H1 (cell line): ENCODE measurements around the gene LRRC63. TPM values are rescaled to one million over a fixed set of nuclear protein-coding genes. Genes with fewer than 3 reads are reported as not detected.

Source experiments
- CTCF ChIA-PET: fragments of 300-600 bp; sonication (Branson Sonifier 250); formaldehyde crosslinking; loops from one replicate; lab custom pipeline; 2021; ENCODE audit not compliant: partially characterized antibody; lab: Charles Lee
- POLR2A ChIA-PET: fragments of 300-600 bp; sonication (Branson Sonifier 250); formaldehyde crosslinking; loops from one replicate; lab custom pipeline; 2021; ENCODE audit warnings: inconsistent platforms; ENCODE audit not compliant: partially characterized antibody; lab: Charles Lee
- DNase-seq, 2 experiments: peaks; one replicate each; pipeline versions ENCODE4 v3.0.0 to v3.0.0-alpha.2; 2010 to 2022; ENCODE audit warnings: low spot score in 2 of 2, low read depth in 1 of 2, mixed read lengths in 1 of 2
- FAIRE-seq: peaks from 2 replicates; lab custom pipeline; 2011; peaks lifted over from hg19 to GRCh38; lab: Jason Lieb, UNC
- H2AFZ ChIP-seq: 2 replicates; pipeline ENCODE4 v1.8.1; 2012; ENCODE audit warnings: low read length, inconsistent platforms
- H2AK5ac ChIP-seq: 2 replicates; pipeline ENCODE4 v1.6.1; 2013; ENCODE audit warnings: low read depth, low read length
- H2BK120ac ChIP-seq: replicated peaks from 2 replicates; pipeline ENCODE3; 2013; ENCODE audit warnings: low read depth, low read length, inconsistent platforms
- H2BK12ac ChIP-seq: 2 replicates; pipeline ENCODE4 v1.6.1; 2013; ENCODE audit warnings: low read depth, low read length
- H2BK15ac ChIP-seq: 2 replicates; pipeline ENCODE4 v1.6.1; 2013; ENCODE audit warnings: low read length
- H2BK20ac ChIP-seq: 2 replicates; pipeline ENCODE4 v1.6.1; 2013; ENCODE audit warnings: low read length
- H2BK5ac ChIP-seq: 2 replicates; pipeline ENCODE4 v1.6.1; 2013; ENCODE audit warnings: low read depth, low read length
- H3K14ac ChIP-seq: 2 replicates; pipeline ENCODE4 v1.6.1; 2013; ENCODE audit warnings: inconsistent platforms; ENCODE audit not compliant: insufficient read length
- H3K18ac ChIP-seq: 2 replicates; pipeline ENCODE4 v1.6.1; 2013; ENCODE audit warnings: low read length; ENCODE audit errors: extremely low read depth
- H3K23ac ChIP-seq: 2 replicates; pipeline ENCODE4 v1.6.1; 2013; ENCODE audit warnings: inconsistent platforms; ENCODE audit not compliant: insufficient read length
- H3K23me2 ChIP-seq: 2 replicates; pipeline ENCODE4 v1.6.1; 2013; ENCODE audit warnings: low read depth, low read length
- H3K27ac ChIP-seq: 2 replicates; pipeline ENCODE4 v1.6.1; 2011; ENCODE audit warnings: low read depth, low read length, inconsistent platforms
- H3K27me3 ChIP-seq, 4 experiments: replicated peaks in 1 of 4; 1 replicate in 1 of 4; 2 replicates in 3 of 4; pipeline versions ENCODE4 v1.6.1 to v1.8.1; 2011 to 2013; ENCODE audit warnings: low read length in 3 of 4, mild to moderate bottlenecking in 3 of 4, inconsistent platforms in 2 of 4, mixed read lengths in 2 of 4, moderate library complexity in 1 of 4; ENCODE audit not compliant: control insufficient read depth in 3 of 4, insufficient read depth in 3 of 4; ENCODE audit errors: extremely low read depth in 1 of 4
- H3K36me3 ChIP-seq, 4 experiments: 2 replicates each; pipeline versions ENCODE4 v1.6.1 to v1.8.1; 2011 to 2013; ENCODE audit warnings: mild to moderate bottlenecking in 4 of 4, low read length in 3 of 4, moderate library complexity in 2 of 4, control low read depth in 1 of 4, inconsistent platforms in 1 of 4; ENCODE audit not compliant: insufficient read depth in 4 of 4, control insufficient read depth in 2 of 4
- H3K4ac ChIP-seq: replicated peaks from 2 replicates; pipeline ENCODE3; 2013; ENCODE audit warnings: low read length, low read depth, mixed read lengths, inconsistent platforms; ENCODE audit not compliant: insufficient read length
- H3K4me1 ChIP-seq, 4 experiments: replicated peaks in 1 of 4; 1 replicate in 1 of 4; 2 replicates in 3 of 4; pipeline versions ENCODE4 v1.6.1 to v1.8.1; 2011 to 2013; ENCODE audit warnings: low read length in 3 of 4, inconsistent platforms in 2 of 4, mixed read lengths in 1 of 4; ENCODE audit not compliant: insufficient read depth in 4 of 4, control insufficient read depth in 3 of 4
- H3K4me2 ChIP-seq, 2 experiments: 2 replicates each; pipeline versions ENCODE4 v1.6.1 to v1.8.1; 2011 to 2013; ENCODE audit warnings: low read depth in 2 of 2, low read length in 2 of 2, control low read depth in 1 of 2, inconsistent platforms in 1 of 2, mild to moderate bottlenecking in 1 of 2; ENCODE audit not compliant: insufficient read depth in 1 of 2
- H3K4me3 ChIP-seq, 4 experiments: fragments of 200-600, 300-600 bp in 1 of 4; sonication (generic), shearing (Covaris generic), sonication (Bioruptor Twin) in 1 of 4; 2 replicates each; pipeline versions ENCODE4 v1.5.1 to v1.8.1; 2011 to 2016; ENCODE audit warnings: low read length in 4 of 4, low read depth in 3 of 4, control low read depth in 2 of 4, inconsistent platforms in 2 of 4, mild to moderate bottlenecking in 2 of 4, mixed read lengths in 1 of 4, moderate library complexity in 1 of 4; ENCODE audit not compliant: insufficient read depth in 2 of 4; ENCODE audit errors: extremely low read depth in 1 of 4
- H3K56ac ChIP-seq: replicated peaks from 2 replicates; pipeline ENCODE3; 2013; ENCODE audit warnings: low read depth, mild to moderate bottlenecking, mixed read lengths, low read length, inconsistent platforms; ENCODE audit not compliant: insufficient read length
- H3K79me1 ChIP-seq: 2 replicates; pipeline ENCODE4 v1.6.1; 2013; ENCODE audit warnings: low read depth, low read length, control low read depth
- H3K79me2 ChIP-seq, 2 experiments: 2 replicates each; pipeline versions ENCODE4 v1.6.1 to v1.8.1; 2012 to 2013; ENCODE audit warnings: low read length in 2 of 2, mild to moderate bottlenecking in 2 of 2, inconsistent platforms in 1 of 2; ENCODE audit not compliant: insufficient read depth in 2 of 2, control insufficient read depth in 1 of 2
- H3K9ac ChIP-seq, 4 experiments: replicated peaks in 1 of 4; 1 replicate in 1 of 4; 2 replicates in 3 of 4; pipeline versions ENCODE4 v1.6.1 to v1.8.1; 2011 to 2013; ENCODE audit warnings: low read depth in 3 of 4, low read length in 3 of 4, control low read depth in 2 of 4, mild to moderate bottlenecking in 2 of 4, moderate library complexity in 2 of 4, inconsistent platforms in 1 of 4; ENCODE audit errors: extremely low read depth in 1 of 4
- H3K9me3 ChIP-seq, 2 experiments: 2 replicates each; pipeline versions ENCODE4 v1.6.1 to v1.8.1; 2012 to 2013; ENCODE audit warnings: mild to moderate bottlenecking in 2 of 2, moderate library complexity in 2 of 2, control low read depth in 1 of 2, inconsistent platforms in 1 of 2, low read depth in 1 of 2, low read length in 1 of 2, mixed read lengths in 1 of 2; ENCODE audit not compliant: insufficient read depth in 2 of 2
- H4K20me1 ChIP-seq, 2 experiments: replicated peaks in 1 of 2; 2 replicates each; pipeline versions ENCODE3 to v1.8.1; 2011 to 2013; ENCODE audit warnings: inconsistent platforms in 2 of 2, low read length in 2 of 2, mild to moderate bottlenecking in 1 of 2; ENCODE audit not compliant: insufficient read depth in 2 of 2, control insufficient read depth in 1 of 2
- H4K5ac ChIP-seq: 2 replicates; pipeline ENCODE4 v1.6.1; 2013; ENCODE audit warnings: low read length, low read depth, mixed read lengths, inconsistent platforms; ENCODE audit not compliant: insufficient read length
- H4K8ac ChIP-seq: 2 replicates; pipeline ENCODE4 v1.8.0; 2013; ENCODE audit warnings: mild to moderate bottlenecking, moderate library complexity, low read length, inconsistent platforms; ENCODE audit not compliant: insufficient read depth; ENCODE audit errors: extremely low read depth
- H4K91ac ChIP-seq: replicated peaks from 2 replicates; pipeline ENCODE3; 2013; ENCODE audit warnings: low read length, mixed read lengths, inconsistent platforms; ENCODE audit not compliant: insufficient read length
- HDAC6 ChIP-seq: IDR thresholded peaks from one replicate; pipeline ENCODE4 v1.7.1; 2012; ENCODE audit warnings: low read depth, mild to moderate bottlenecking, inconsistent platforms, low read length, moderate library complexity
- RFX5 ChIP-seq: IDR thresholded peaks from 2 replicates; pipeline ENCODE4 v1.6.1; 2011; ENCODE audit warnings: low read depth, low read length, improper control_type of control experiment, borderline replicate concordance
- RXRA ChIP-seq: IDR thresholded peaks from 2 replicates; pipeline ENCODE4 v1.6.1; 2011; ENCODE audit warnings: low read depth, mild to moderate bottlenecking, low read length, moderate library complexity; ENCODE audit not compliant: insufficient read depth
- TAF7 ChIP-seq: optimal IDR thresholded peaks from 2 replicates; pipeline ENCODE3; 2011; ENCODE audit warnings: low read depth, mild to moderate bottlenecking, inconsistent platforms, low read length, moderate library complexity, borderline replicate concordance
- TEAD4 ChIP-seq: IDR thresholded peaks from 2 replicates; pipeline ENCODE4 v1.6.1; 2012; ENCODE audit warnings: low read depth, low read length, inconsistent platforms, mixed read lengths
- WGBS, 2 experiments: shearing (Covaris generic) in 1 of 2; methylation state at CpG; one replicate each; pipeline versions ENCODE4 v1.1.6 to v1.1.7; 2013 to 2015; ENCODE audit warnings: low lambda C conversion rate in 2 of 2, mixed read lengths in 2 of 2, inconsistent platforms in 1 of 2, low coverage in 1 of 2, missing lambda C conversion rate in 1 of 2; ENCODE audit not compliant: insufficient replicate concordance in 2 of 2, insufficient coverage in 1 of 2, insufficient read length in 1 of 2; ENCODE audit errors: extremely low coverage in 1 of 2, missing lambda C conversion rate in 1 of 2; 5-methylcytosine and 5-hydroxymethylcytosine counted together
- polyA plus RNA-seq, 7 experiments: library from polyadenylated mRNA; depleted of rRNA in 3 of 7; stranded (reverse) in 5 of 7; unstranded in 2 of 7; fragments of >200 nt in 5 of 7; fragments of 200-250 nt in 2 of 7; gene quantifications; 1 replicate in 5 of 7; 2 replicates in 1 of 7; 4 replicates in 1 of 7; pipeline versions ENCODE4 v1.2.1 to v1.2.3, GENCODE V29; 2011 to 2013; ENCODE audit warnings: missing spikeins in 2 of 7, mixed read lengths in 2 of 7
- total RNA-seq: library from RNA; stranded (reverse); fragmentation: NEBNext Ultra II Directional; extraction: Animal tissue kit (Norgen Biotek cat#: 25700); gene quantifications from 2 replicates; pipeline ENCODE4 v1.2.1, GENCODE V29; 2021
- TF ChIP-seq, protein P1 (sequence below), 3 experiments: IDR thresholded peaks; 1 replicate in 2 of 3; 2 replicates in 1 of 3; pipeline versions ENCODE4 v1.5.1 to v1.6.1; 2011; ENCODE audit warnings: low read length in 3 of 3, mild to moderate bottlenecking in 3 of 3, inconsistent platforms in 2 of 3, low read depth in 1 of 3, moderate library complexity in 1 of 3; ENCODE audit not compliant: insufficient read depth in 1 of 3; ENCODE audit errors: control extremely low read depth in 1 of 3

The LRRC63 gene
- total and polyA plus RNA-seq, 2 of the 8 experiments (the other 6 are each of a cell fraction or from before 2014, with no cell fraction given): not detected

DNA sequence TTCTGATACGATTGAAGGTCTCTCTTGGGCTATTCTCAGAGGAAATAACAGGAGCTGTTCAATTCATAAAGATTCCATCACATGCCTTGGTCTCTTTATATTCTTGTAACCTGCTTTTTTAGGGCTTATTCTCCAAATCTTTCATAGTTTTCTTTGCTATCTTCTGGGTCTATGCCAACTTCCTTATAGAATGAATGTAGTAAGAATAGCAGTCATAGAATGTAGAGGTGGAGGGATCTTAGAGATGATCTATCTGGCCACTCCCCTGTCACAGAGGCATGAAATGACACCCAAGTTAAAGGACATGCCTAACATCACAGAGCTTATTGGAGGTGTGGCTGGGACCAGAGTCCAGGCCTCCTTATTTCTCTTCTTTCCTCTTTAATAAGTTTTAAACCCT, 42.9 kb upstream of the LRRC63 start:
- peaks cover 0 to 4% (median 0%) of the 10 kb centered on the region in 4 experiments; a peak in 1 of 7 replicates for H3K27me3 ChIP-seq
- CTCF ChIA-PET: interaction anchor here (0.6 to 2.1 kb wide), 6 partner anchors 10 to 45 kb away, joined by 3 to 9 read pairs (median 3); partner anchors contain the start of gene LCP1

More for the DNA sequence above, 42.9 kb upstream of the LRRC63 start:
- Histone ChIP-seq H3K27ac (no peak overlapping the region), H3K23ac (no peak overlapping the region), H4K20me1 (no peaks in the 10 kb centered on the region), H2AFZ (no peak overlapping the region), H3K9me3 (no peaks in the 10 kb centered on the region), H3K36me3 (no peaks in the 10 kb centered on the region), H3K79me1 (no peaks in the 10 kb centered on the region), H2BK120ac (no peak overlapping the region), H3K56ac (no peak overlapping the region), H2BK5ac (no peak overlapping the region), H2BK15ac (no peak overlapping the region), H3K14ac (no peak overlapping the region), H3K4me2 (no peak overlapping the region), H4K91ac (no peak overlapping the region), H3K4ac (no peak overlapping the region), H4K5ac (no peak overlapping the region), H2BK20ac (no peak overlapping the region), H3K4me1 (peaks cover 0 to 6% (median 2%) of the 10 kb centered on the region in 4 experiments; a peak in 2 of 7 replicates), H3K4me3 (no peak overlapping the region), H2BK12ac (no peak overlapping the region), H3K79me2 (no peaks in the 10 kb centered on the region), H3K23me2 (no peaks in the 10 kb centered on the region), H4K8ac (no peak overlapping the region), H3K9ac (no peak overlapping the region), H3K18ac (no peak overlapping the region), H2AK5ac (no peak overlapping the region)
- DNase-seq (no peak), FAIRE-seq (no peak)
- POLR2A ChIA-PET: no interaction called here
- TF ChIP-seq TEAD4 (no peak), RXRA (no peak), HDAC6 (no peak), TAF7 (no peak), RFX5 (no peak)
- TF ChIP-seq, protein P1, sequence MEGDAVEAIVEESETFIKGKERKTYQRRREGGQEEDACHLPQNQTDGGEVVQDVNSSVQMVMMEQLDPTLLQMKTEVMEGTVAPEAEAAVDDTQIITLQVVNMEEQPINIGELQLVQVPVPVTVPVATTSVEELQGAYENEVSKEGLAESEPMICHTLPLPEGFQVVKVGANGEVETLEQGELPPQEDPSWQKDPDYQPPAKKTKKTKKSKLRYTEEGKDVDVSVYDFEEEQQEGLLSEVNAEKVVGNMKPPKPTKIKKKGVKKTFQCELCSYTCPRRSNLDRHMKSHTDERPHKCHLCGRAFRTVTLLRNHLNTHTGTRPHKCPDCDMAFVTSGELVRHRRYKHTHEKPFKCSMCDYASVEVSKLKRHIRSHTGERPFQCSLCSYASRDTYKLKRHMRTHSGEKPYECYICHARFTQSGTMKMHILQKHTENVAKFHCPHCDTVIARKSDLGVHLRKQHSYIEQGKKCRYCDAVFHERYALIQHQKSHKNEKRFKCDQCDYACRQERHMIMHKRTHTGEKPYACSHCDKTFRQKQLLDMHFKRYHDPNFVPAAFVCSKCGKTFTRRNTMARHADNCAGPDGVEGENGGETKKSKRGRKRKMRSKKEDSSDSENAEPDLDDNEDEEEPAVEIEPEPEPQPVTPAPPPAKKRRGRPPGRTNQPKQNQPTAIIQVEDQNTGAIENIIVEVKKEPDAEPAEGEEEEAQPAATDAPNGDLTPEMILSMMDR (IDR thresholded peaks at IDR 0.05; ENCODE audit: control extremely low read depth in 1 of 3, insufficient read depth in 1 of 3, low read depth in 1 of 3, low read length in 3 of 3): no peak
- WGBS, 2 experiments: 91% methylated on average over 1 of the region's 1 CpG; no CpG with 5 or more reads in 1 of the 2 experiments
